HFFc6 (cell line): ENCODE results near the gene CRTC3. TPM values are rescaled to one million over a fixed set of nuclear protein-coding genes. Genes with fewer than 3 reads are reported as not detected.
"Not testable (repeated sequence)": the region's sequence is repeated elsewhere in the genome, so short reads cannot be mapped to it uniquely, and the experiment has no call there.

ENCODE experiments used
- DNase-seq: peaks from one replicate; pipeline ENCODE4 v3.0.0-alpha.2; 2018
- H3K27ac Mint-ChIP-seq: 2 replicates; pipeline ENCODE4 v1.8.0; 2020; ENCODE audit warnings: mild to moderate bottlenecking, mixed read lengths
- H3K27me3 Mint-ChIP-seq: 2 replicates; pipeline ENCODE4 v1.8.0; 2021; ENCODE audit warnings: mild to moderate bottlenecking, moderate library complexity, mixed read lengths; ENCODE audit not compliant: insufficient read depth
- H3K36me3 Mint-ChIP-seq: 2 replicates; pipeline ENCODE4 v1.8.0; 2021; ENCODE audit warnings: low read depth, mixed read lengths
- H3K4me1 Mint-ChIP-seq: 2 replicates; pipeline ENCODE4 v1.8.0; 2020; ENCODE audit warnings: low read depth, mixed read lengths
- H3K4me3 Mint-ChIP-seq: 2 replicates; pipeline ENCODE4 v1.8.0; 2020; ENCODE audit warnings: mild to moderate bottlenecking, moderate library complexity, mixed read lengths
- H3K9me3 Mint-ChIP-seq: 2 replicates; pipeline ENCODE4 v1.8.0; 2020; ENCODE audit warnings: mild to moderate bottlenecking, mixed read lengths
- total RNA-seq, 6 experiments: library from RNA; stranded (reverse); fragmentation: NEBNext Ultra II Directional; extraction: Animal tissue kit (Norgen Biotek cat#: 25700); gene quantifications; 2 replicates in 1 of 6; 3 replicates in 5 of 6; pipeline ENCODE4 v1.2.3, GENCODE V29; 2021
- TF ChIP-seq, protein P1 (sequence below): fragments of 200-600 bp; sonication (generic); IDR thresholded peaks from 2 replicates; pipeline ENCODE4 v1.5.0; 2021; ENCODE audit warnings: antibody characterized with exemption, mild to moderate bottlenecking

CRTC3 gene
- total RNA-seq, 6 experiments from 2014 or later, result 21.5 to 24.3 (median 23.5) TPM

DNA sequence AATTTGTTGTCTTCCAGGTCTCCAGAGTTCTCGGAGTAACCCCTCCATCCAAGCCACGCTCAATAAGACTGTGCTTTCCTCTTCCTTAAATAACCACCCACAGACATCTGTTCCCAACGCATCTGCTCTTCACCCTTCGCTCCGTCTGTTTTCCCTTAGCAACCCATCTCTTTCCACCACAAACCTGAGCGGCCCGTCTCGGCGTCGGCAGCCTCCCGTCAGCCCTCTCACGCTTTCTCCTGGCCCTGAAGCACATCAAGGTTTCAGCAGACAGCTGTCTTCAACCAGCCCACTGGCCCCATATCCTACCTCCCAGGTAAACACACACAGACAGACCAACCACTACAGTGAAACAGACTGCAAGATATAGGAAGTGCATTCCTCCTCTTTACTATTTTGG, 99.5 kb downstream of the CRTC3 start:
- TF ChIP-seq, protein P1, sequence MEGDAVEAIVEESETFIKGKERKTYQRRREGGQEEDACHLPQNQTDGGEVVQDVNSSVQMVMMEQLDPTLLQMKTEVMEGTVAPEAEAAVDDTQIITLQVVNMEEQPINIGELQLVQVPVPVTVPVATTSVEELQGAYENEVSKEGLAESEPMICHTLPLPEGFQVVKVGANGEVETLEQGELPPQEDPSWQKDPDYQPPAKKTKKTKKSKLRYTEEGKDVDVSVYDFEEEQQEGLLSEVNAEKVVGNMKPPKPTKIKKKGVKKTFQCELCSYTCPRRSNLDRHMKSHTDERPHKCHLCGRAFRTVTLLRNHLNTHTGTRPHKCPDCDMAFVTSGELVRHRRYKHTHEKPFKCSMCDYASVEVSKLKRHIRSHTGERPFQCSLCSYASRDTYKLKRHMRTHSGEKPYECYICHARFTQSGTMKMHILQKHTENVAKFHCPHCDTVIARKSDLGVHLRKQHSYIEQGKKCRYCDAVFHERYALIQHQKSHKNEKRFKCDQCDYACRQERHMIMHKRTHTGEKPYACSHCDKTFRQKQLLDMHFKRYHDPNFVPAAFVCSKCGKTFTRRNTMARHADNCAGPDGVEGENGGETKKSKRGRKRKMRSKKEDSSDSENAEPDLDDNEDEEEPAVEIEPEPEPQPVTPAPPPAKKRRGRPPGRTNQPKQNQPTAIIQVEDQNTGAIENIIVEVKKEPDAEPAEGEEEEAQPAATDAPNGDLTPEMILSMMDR, result no peak
- H3K27ac Mint-ChIP-seq, result no peak overlapping the region
- H3K36me3 Mint-ChIP-seq, result peaks cover 25% of the 10 kb centered on the region
- H3K4me1 Mint-ChIP-seq, result no peaks in the 10 kb centered on the region
- no peaks in the 10 kb centered on the region for H3K9me3 Mint-ChIP-seq
- H3K27me3 Mint-ChIP-seq, result no peaks in the 10 kb centered on the region
- no peak overlapping the region for H3K4me3 Mint-ChIP-seq
- no peak for DNase-seq

DNA sequence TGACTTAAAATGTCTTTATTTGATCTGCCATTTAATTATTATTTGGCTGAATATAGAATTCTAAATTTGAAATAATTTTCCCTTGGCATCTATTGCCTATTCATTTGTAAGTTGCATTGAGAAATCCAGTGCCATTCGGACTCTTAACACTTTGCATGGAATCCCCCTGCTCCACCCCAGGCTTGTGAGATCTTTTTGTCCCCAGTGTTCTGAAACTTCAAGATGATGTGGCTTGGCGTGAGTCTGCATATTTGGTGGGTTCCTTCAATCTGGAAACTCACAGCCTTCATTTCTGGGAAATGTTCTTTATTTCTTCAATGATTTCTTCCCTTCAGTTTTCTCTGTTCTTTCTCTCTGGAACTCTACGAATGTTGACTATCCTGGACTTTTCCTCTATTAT, 103.6 kb downstream of the CRTC3 start:
- no peak overlapping the region for H3K4me3 Mint-ChIP-seq
- no peak for DNase-seq
- no peaks in the 10 kb centered on the region; the same call in 1 of the 2 replicates for H3K27me3 Mint-ChIP-seq
- TF ChIP-seq, protein P1, result no peak
- H3K9me3 Mint-ChIP-seq, result 0 out of 2 replicates have a peak, but pooled peaks cover 3% of the 10 kb centered on the region
- H3K27ac Mint-ChIP-seq, result no peak overlapping the region
- no peaks in the 10 kb centered on the region for H3K4me1 Mint-ChIP-seq
- peaks cover 41% of the 10 kb centered on the region for H3K36me3 Mint-ChIP-seq

DNA sequence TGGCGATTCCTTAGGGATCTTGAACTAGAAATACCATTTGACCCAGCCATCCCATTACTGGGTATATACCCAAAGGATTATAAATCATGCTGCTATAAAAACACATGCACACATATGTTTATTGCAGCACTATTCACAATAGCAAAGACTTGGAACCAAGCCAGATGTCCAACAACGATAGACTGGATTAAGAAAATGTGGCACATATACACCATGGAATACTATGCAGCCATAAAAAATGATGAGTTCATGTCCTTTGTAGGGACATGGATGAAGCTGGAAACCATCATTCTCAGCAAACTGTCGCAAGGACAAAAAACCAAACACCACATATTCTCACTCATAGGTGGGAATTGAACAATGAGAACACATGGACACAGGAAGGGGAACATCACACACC, 107.3 kb downstream of the CRTC3 start:
- H3K9me3 Mint-ChIP-seq, H3K4me3 Mint-ChIP-seq, H3K27me3 Mint-ChIP-seq, H3K4me1 Mint-ChIP-seq, H3K27ac Mint-ChIP-seq, DNase-seq: not testable (repeated sequence)
- peaks cover 44% of the 10 kb centered on the region for H3K36me3 Mint-ChIP-seq

DNA sequence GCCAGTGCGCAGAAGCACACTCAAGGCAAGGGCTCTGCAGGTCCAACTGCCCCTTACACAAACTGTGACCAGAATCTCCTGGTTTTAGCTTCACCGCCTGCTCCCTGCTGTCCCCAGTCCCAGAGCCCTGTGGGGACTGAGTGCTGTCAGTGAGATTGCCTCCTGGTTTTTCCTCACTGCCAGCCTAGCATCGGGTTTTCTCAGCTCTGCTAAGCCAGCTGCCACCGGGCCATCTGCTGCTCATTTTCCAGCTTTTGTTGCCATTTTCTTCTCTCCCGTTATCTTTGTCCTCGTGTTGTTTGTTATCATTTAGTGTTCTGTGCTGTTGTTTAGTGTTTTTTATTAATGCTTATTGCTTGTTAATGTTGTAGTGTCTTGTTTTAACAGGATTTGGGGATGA, 108.0 kb downstream of the CRTC3 start:
- H3K36me3 Mint-ChIP-seq, result peaks cover 47% of the 10 kb centered on the region
- no peak overlapping the region for H3K27ac Mint-ChIP-seq
- DNase-seq, result no peak
- no peaks in the 10 kb centered on the region for H3K4me1 Mint-ChIP-seq
- TF ChIP-seq, protein P1, result no peak
- H3K27me3 Mint-ChIP-seq, result no peaks in the 10 kb centered on the region; the same call in 1 of the 2 replicates
- no peak overlapping the region for H3K4me3 Mint-ChIP-seq
- 0 out of 2 replicates have a peak, but pooled peaks cover 3% of the 10 kb centered on the region for H3K9me3 Mint-ChIP-seq

DNA sequence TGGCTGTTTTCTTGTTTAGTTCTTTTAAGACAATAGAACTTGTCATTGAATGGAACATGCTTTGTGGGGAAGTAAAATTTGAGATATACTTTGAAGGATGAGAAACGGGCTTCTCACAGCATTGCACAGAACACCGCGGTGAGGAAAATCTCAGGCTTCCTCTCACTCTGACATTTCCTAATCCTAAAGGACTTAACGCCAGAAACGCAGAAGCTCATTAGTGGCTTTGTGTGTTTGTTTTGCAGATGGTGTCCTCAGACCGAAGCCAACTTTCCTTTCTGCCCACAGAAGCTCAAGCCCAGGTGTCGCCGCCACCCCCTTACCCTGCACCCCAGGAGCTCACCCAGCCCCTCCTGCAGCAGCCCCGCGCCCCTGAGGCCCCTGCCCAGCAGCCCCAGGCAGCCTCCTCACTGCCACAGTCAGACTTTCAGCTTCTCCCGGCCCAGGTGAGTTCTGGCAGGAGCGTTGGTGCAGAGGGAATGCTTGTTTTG, 108.5 kb downstream of the CRTC3 start:
- Mint-ChIP-seq H3K27me3 (no peaks in the 10 kb centered on the region; the same call in 1 of the 2 replicates), H3K36me3 (peaks cover 47% of the 10 kb centered on the region), H3K9me3 (0 out of 2 replicates have a peak, but pooled peaks cover 3% of the 10 kb centered on the region), H3K27ac (no peak overlapping the region), H3K4me1 (no peaks in the 10 kb centered on the region), H3K4me3 (no peak overlapping the region)
- DNase-seq, result no peak
- TF ChIP-seq, protein P1, result no peak

DNA sequence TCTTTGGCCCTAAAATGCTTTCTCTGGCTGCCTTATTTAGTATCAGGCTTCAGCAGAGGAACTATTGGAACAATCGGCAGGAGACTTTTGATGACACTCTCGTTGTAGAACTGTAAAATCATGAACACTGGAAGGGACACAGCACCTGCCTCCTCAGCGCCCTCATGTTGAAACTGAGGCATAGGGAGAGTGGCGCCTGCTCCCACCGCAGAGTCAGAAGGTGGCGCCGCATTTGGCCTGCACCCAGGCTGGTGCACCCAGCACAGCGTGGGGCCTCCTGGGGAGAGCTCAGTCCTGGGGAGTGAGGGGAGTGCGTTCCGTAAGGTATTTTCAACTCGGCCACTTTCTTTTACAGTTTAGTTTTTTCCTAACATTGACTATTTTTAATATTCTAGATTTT, 109.2 kb downstream of the CRTC3 start:
- peaks cover 46% of the 10 kb centered on the region for H3K36me3 Mint-ChIP-seq
- H3K4me3 Mint-ChIP-seq, result no peak overlapping the region
- H3K27ac Mint-ChIP-seq, result no peak overlapping the region
- H3K9me3 Mint-ChIP-seq, result 0 out of 2 replicates have a peak, but pooled peaks cover 3% of the 10 kb centered on the region
- DNase-seq, result no peak
- H3K27me3 Mint-ChIP-seq, result no peaks in the 10 kb centered on the region; the same call in 1 of the 2 replicates
- H3K4me1 Mint-ChIP-seq, result no peaks in the 10 kb centered on the region
- TF ChIP-seq, protein P1, result peak; percentile 18; the same call in 1 of the 2 replicates
